Activated CD8-positive, alpha-beta memory T cell treated with anti-CD3 and anti-CD28 coated beads for 36 hours (primary cell): ENCODE measurements around the gene EQTN. TPM values are rescaled to one million over a fixed set of nuclear protein-coding genes. Genes with fewer than 3 reads are reported as not detected.

ENCODE experiments used
- CTCF ChIA-PET: fragments of 350-600 bp; sonication (Branson Sonifier 250); formaldehyde crosslinking; loops from one replicate; lab custom pipeline; 2021; ENCODE audit warnings: antibody characterized with exemption; lab: Charles Lee
- POLR2A ChIA-PET: fragments of 350-600 bp; sonication (Branson Sonifier 250); formaldehyde crosslinking; loops from one replicate; lab custom pipeline; 2021; ENCODE audit warnings: antibody characterized with exemption; lab: Charles Lee
- total RNA-seq, 2 experiments: library from RNA; stranded (reverse); gene quantifications; one replicate each; pipeline ENCODE4 v1.2.3, GENCODE V29; 2021

The EQTN gene
- total RNA-seq, 2 experiments from 2014 or later: not detected

DNA sequence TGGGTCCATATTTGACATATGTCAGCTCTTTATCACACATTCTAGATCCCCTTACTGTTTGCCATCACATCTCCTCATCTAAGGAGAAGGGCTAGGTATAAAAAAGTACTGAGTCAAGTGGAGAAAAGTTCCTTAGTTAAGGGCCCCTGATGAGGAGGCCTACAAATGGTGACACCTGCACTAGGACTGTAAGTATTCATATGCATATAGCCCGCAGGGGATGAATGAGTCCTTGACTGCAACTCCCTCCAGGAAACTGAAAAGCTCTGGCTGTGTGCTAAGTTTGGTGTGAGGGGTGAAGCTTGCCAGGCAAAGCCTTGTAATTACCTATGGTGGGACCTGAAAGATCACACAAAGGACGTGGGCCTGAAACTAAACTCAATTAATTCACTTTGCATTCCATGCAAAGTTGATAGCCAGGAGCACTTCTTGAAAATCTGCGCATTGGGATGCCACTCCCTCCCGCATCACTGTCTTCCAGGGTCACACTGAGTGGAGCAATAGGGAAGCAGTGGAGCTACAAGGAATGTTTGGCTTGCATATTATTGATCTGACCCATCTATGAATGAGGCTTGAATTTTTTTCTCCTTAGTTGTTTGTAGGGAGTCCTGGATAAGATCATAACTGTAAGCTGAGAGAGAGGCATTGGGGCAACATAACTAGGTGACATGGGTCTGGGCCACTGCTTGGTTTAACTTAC lies 11.9 kb upstream of the EQTN start:
- POLR2A ChIA-PET: no interaction called here
- CTCF ChIA-PET: no interaction called here

DNA sequence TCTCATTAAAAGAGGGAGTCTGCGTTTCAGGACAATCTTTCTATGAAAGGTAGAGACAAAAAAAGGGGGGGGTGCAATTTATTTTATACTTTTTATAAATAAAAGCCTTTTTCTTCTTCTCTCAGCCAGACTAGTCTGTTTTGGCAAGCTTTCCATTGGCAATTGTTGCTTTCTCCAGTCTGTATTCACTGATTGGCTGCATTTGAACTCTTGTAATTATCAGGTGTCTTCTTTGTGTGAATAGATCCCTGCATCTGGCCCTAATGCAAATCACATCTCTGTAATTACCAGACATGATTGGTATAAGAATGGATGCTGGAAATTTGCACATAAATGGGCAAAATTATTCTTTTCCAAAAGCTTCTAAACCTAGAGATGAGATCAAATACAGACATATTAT lies 7.6 kb upstream of the EQTN start:
- CTCF ChIA-PET: no interaction called here
- POLR2A ChIA-PET: no interaction called here

DNA sequence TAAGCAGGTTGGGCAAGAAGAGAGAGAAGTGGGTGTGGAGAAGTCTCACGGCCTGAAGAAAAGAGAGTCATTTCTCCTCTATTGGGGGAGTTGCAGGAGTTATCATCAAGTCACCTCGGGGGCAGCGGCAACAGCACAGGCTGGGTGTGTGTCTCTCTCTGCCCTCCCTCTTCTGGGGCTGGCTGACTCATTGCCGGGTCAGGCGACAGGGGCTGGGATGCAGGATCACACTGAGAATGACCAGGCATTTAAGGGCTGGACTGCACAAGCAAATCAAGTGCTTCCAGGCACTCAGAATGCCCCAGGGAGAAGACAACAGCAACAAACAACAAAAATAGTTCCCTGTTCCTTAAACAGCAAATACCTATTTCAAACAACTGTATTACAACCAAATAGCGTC lies 6.3 kb upstream of the EQTN start:
- CTCF ChIA-PET: no interaction called here
- POLR2A ChIA-PET: no interaction called here

DNA sequence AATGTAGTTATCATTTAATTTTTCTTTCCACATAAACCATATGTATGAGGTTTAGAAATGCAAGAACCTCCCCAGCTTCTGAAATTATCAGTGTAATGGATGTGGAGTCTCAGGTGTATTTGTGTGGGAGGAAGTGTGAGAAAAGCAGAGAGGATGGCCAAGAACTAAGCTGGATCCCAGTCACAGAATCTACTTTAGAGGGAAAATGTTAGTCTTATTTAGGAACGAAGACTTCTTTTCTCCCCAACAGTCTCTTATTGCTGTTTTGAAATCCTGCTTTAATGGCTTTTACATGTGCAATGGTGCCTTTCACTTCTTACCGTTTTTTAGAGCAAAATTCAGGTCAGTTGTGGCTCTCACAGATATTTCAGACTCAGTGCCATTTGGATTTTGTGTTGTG lies 3.0 kb downstream of the EQTN start:
- ChIA-PET CTCF (no interaction called here), POLR2A (no interaction called here)

DNA sequence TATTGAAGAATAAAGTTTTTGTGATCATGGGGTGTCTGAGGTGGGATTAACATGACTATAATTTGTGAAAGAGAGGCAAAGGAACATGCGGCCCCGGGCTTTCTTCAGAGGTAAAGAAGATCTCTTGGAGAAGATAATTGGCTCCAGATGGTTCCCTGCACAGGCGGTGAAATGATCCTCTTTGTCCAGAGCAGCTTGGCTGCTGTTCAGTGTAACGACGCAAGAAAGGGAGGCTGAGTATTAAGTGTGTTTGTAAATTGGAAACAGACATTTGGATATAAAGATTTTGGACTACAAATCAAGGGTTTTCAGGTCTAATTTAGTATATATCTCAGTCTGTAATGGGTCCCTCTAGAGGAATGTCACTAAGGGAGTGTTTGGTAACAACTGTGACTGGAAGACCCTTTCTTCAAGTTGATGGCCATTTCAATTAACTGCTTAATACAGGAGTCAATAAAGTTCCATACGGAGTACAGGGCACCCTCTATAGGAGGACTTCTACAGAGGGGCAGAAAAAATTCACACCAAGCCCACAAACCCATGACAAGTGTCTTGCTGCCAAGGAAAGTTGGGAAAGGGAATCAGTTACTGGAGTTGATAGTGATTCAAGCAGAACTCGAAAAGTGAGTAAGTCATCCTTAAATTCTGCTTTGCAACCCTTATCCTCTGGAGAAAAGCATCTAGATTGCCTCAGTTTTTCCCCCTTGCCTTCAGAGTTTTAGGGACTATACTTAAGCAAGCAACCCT lies 4.1 kb downstream of the EQTN start:
- CTCF ChIA-PET: no interaction called here
- POLR2A ChIA-PET: no interaction called here

DNA sequence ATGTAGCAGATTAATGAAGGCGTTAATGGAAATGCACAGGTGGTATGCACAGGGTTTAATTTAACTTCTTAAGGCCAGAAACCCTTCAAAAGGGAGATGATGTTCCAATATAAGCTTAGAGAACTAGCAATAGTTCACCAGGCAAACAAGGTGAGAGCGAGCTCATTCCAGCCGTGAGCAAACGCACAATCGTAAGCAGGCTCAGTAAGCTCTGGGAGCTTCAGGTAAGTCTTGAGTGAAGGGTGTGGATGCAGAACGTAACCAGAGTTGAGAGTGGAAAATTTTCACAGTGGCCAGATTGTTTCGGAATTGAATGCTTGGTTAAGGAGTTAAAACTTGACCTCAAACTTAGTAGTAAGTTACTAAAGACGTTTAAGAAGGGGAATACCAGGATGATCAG lies 5.7 kb downstream of the EQTN start:
- CTCF ChIA-PET: no interaction called here
- POLR2A ChIA-PET: no interaction called here

DNA sequence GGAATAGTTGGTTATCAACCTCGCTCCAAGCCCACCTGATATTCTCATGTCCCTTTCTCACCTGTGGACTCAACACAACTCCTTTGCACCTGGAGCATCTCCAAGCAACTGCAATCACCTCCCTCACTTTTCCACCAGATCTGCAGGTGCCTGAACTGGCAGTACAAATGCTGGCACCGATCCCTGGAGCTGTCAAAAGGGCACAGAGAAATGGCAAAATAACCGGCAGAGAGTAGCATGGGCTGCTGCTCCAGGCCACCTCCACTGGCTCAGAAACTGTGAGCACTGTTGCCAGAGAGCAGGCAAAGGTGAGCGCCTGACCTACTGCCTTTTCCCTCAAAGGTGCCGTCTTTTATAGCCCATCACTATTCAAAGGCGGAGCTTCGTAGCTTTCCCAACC lies 14.7 kb downstream of the EQTN start:
- ChIA-PET CTCF (no interaction called here), POLR2A (no interaction called here)

DNA sequence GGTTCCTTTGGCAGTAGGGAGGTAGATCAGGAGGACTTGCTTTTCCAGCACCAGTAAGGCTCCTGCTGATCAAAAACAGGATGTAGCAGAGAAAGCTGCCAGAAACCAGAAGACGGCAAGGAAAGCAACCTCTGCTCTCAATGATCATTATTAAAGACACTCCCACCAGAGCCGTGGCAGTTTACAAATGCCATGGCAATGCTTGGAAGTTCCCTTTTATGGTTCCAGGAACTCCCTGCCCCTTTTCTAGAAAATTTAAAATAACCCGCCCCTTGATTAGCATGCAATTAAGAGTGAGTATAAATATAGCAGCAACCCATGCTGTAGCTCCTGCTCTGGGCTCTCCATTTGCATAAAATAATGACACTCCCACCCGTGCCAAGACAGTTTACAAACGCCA lies 16.1 kb downstream of the EQTN start:
- ChIA-PET CTCF (no interaction called here), POLR2A (no interaction called here)

DNA sequence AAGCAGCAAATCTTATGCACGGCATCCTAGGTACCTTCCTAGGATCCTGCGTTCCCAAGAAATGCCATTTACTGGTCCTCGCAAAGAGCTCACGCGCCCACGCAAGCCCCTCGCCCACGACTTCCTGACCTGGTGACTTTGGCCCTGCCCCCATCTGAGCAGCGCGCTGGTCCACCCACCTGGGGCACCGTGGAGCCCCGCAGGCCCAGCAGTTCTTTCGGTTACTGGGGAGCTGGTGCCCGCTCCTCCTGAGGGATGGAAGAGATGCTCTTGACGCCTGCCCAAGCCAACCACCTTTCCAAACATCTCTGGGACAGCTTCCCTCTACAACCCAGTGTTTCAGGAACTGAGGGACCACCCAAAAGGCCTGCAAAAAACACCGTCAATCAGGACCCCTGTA lies 16.7 kb downstream of the EQTN start:
- ChIA-PET CTCF (interaction anchor here (1.0 kb wide), 1 partner anchor 16 kb away, joined by 3 read pairs; no protein-coding TSS in a partner anchor), POLR2A (no interaction called here)

DNA sequence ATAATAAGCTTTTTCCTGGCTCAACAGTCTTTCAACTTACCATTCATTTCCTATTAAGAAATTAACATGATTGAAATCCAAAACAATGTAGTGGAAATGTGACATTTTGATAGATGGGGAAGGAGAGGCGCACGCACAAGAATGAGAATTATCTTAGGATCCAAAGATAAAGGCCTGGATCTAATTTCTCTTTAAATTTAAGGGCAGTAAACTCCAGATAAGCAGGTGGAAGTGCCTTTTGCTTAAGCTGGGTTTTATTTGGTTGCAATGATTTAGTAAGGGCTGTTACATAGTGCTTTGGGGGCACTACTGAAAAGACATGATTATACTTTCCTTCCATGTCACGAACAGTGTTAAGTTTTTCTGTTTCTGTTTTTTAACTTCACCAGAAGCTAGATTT lies 17.3 kb downstream of the EQTN start:
- CTCF ChIA-PET: interaction anchor here (1.0 kb wide), 1 partner anchor 15 kb away, joined by 3 read pairs; no protein-coding TSS in a partner anchor
- POLR2A ChIA-PET: no interaction called here

DNA sequence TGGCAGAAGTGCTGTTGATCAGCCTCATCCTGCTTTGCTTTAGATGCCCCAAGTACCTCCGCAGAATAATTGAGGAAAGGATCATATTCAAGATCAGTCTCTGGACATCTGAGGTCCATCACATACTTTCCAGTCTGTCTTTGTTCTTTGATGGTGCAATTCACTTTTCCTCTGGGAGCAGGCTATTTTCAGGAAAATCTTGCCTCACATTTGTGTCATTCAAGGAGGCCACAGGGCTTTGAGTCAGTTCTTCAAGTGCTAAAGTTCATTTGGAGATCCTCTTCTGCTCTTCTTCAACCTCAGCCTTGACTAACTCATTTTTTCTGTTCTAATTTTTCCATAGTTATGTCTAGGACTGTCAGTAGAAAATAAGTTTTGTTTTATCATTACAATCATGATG lies 18.6 kb downstream of the EQTN start:
- POLR2A ChIA-PET: no interaction called here
- CTCF ChIA-PET: no interaction called here

DNA sequence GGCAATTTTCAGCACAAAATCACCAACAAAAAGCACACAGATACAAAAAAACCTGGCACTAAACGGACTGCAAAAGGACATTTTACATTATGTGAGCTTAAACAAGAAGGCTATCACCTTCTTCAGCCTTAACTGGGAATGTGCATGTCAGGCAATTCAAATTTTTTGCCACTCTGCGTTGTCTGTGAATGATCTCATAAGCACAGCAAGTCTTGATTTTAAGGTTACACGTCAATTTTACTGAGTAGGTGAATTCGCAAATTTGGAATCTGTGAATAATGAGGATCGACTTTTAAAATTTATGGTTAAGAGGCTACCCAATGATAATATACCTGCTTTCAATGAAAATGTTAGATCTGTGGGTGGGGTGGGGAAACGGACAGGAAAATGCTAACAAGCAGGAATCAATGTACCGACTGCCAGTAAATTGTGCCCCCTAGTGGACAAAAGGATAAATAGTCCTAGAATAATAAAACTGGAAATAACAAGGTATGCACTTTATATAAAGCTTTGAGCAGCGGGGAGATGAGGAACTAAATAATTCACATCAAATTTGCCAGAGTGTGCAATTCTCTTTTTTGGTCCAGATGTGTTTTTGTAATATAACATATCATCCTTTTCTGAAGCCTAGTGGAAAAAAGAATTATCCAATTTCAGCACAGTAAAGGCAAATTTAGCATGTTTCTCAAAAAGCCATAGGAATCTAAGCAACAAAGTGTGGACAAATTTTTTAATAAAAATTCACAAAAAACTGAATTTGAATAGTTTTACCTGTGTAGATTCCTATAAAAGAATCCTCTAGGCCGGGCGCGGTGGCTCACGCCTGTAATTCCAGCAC lies 20.5 kb downstream of the EQTN start:
- ChIA-PET CTCF (interaction anchor here (1.4 kb wide), 1 partner anchor 25 kb away, joined by 5 read pairs; no protein-coding TSS in a partner anchor), POLR2A (no interaction called here)

DNA sequence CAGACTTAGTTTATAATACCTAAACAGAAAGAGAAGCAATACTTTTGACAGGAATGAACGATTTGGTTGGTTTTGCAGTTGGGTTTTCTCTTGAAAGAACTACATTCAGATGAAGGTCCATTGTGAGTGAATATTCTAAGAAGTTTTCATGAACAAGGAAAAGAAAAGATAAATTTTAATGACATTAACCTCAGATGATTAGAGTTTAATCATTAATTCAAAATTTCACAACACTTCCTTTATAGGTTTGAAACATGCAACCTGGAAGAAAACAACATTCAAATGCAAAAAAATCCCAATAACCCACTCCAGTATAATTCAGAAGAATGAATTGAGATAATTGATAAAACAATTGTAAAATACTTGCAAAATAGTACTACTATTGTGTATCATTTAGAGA lies 23.8 kb downstream of the EQTN start:
- ChIA-PET POLR2A (no interaction called here), CTCF (no interaction called here)

DNA sequence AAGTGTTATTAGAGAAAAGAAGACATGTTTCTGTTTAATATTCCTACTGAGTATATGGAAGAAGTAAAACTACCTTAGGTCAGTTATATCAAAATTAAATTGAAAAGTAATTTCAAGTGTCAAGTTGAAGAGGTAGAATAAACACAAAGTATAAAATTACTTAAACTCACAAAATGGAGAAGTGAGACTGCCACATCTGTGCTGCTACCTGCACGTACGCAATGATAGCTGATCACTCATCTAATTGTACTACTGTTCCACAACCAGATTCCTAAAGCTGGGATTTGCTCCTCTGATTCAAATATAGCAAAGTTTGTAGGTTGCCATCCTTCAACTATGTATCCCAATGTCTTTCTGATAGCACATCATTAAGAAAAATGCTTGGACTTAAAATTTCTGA lies 24.8 kb downstream of the EQTN start:
- ChIA-PET CTCF (no interaction called here), POLR2A (no interaction called here)

DNA sequence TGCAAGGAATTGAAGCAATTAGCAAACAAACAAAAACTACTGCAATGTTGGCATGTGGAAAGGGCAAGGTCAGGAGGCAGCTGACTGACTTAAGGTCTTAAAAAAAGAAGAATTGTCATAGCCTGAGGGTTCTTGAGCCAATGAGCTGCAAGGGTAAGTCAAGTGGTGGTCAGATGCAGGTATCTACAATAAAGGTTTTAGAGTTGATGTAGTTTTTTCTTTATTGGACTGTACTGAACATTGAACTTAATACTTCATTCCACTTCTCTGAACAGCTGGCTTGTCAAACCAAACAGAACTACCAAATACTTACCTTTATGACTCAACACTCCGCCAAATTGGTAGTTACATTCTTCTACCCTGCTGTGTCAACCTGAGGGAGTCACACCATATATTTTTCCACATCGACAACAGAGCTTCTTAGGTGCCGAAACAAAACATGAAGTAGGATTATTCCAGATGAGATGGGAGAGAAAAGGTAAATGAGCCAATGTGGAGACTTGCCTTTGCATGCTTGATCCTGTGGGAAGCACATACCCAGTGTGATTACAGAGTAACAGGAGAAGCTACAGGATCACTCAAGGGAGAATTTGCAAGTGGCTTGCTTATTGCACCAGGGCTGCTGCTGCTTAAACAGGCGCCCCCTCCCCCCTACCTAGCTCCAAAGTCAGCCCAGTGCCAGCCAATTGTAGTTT lies 35.3 kb downstream of the EQTN start:
- ChIA-PET CTCF (no interaction called here), POLR2A (no interaction called here)

DNA sequence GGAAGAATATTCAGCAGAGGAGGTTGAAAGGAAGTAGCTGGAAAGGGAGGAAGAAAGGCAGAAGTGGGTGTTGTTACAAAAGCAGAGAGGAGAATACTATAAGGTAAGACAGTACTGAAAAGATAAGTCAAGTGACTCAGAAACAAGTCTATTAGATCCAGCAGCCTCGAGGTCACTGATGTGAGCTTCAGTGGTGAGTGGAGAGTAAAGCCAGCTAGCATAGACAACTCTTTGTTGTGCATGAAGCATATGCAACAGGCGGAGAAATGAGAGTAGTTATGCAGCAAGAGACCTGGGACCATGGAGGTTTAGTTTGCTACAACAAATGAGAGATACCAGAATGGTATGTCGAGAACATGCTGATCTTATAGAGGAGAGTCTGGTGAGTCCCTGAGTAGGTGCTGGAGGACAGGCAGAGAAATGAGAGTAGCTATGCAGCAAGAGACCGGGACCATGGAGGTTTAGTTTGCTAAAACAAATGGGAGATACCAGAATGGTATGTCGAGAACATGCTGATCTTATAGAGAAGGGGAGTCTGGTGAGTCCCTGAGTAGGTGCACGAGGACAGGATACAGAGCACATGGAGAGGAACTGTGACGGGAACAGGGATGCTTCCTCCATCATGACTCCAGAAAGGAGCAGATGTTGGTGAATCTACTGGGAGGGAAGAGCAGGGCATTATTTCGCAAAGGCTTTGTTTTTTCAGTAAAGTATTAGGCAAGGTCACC lies 36.0 kb downstream of the EQTN start:
- CTCF ChIA-PET: interaction anchor here (0.6 kb wide), 1 partner anchor 538 kb away, joined by 4 read pairs; no protein-coding TSS in a partner anchor

DNA sequence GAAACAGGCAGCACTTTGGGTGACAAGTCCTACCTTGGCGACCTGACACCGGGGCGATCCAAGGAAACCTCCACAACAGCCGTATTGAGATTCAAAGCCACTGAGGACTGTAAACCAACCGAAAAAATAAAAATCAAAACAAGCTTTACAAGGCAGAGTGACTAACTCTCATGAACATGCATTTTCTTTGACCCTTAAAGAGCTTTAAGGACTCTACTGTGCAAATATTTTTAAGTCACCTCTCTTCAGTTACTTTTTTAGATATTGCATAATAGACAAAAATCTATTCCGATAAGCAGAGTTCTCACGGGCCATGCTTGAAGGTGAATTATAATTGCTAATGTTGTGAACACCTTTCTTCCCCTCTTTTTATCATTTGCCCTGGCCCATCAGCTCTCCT lies 38.3 kb downstream of the EQTN start:
- ChIA-PET CTCF (no interaction called here), POLR2A (no interaction called here)

More for the DNA sequence above, 36.0 kb downstream of the EQTN start:
- POLR2A ChIA-PET: no interaction called here

DNA sequence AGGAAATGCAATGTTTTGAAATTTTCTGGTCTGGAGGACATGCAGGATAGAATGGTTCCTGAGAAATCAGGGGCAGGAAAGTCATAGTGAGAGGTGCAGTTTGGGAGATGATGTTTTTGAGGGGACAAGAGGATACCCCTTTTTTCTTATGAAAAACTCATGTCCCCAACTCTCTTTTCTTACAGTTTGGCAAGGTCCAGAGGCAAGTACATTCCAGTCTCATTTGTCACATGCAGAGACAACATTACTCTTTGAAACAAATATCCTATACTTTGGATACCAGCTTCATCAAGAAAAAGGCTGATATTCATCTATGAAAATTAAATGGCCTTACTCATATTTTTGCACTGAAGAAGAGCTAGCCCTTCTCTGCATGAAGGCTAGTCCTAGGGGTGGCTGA lies 48.2 kb downstream of the EQTN start:
- ChIA-PET CTCF (no interaction called here), POLR2A (no interaction called here)

DNA sequence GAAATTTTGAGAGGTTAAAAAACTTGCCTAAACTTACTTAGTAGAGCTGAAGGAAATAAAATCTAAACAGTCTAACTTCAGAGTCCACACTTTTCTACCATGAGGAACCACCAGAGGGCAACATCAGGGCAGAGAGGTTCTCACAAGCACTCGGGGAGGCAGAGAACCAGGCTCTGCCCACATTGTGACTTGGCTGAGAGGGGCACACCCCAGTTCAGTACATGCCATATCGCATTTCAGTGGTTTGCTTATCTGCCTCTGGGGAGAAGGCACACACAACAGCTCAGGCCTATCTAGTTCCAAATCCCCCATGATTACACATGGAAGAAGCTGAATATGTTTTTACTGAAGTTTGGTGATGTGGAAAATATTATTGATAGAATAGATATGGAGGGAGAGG lies 49.2 kb downstream of the EQTN start:
- ChIA-PET CTCF (no interaction called here), POLR2A (no interaction called here)
